AG04449 (cell line): Measurements from ENCODE around the gene SDK1.

Experiments
- CTCF ChIA-PET: fragments of 350-600 bp; formaldehyde crosslinking; extraction: SDS; loops from one replicate; lab custom pipeline; 2021; ENCODE audit warnings: antibody characterized with exemption; lab: Yijun Ruan, JAX
- POLR2A ChIA-PET: fragments of 400-600, 350-600 bp; formaldehyde crosslinking; extraction: SDS; loops from one replicate; lab custom pipeline; 2020; ENCODE audit warnings: antibody characterized with exemption, inconsistent platforms; lab: Yijun Ruan, JAX
- DNase-seq: peaks from one replicate; pipeline ENCODE4 v3.0.0-alpha.2; 2010; ENCODE audit warnings: low read depth, low spot score
- H3K4me3 ChIP-seq: 2 replicates; pipeline ENCODE4 v1.5.1; 2011; ENCODE audit warnings: low read depth, mild to moderate bottlenecking, control low read depth, low read length
- CTCF ChIP-seq: IDR thresholded peaks from one replicate; pipeline ENCODE4 v1.5.1; 2011; ENCODE audit warnings: mild to moderate bottlenecking, moderate library complexity, low read length, control low read depth, inconsistent platforms; ENCODE audit not compliant: insufficient read depth; ENCODE audit errors: missing control alignments

The SDK1 gene

DNA sequence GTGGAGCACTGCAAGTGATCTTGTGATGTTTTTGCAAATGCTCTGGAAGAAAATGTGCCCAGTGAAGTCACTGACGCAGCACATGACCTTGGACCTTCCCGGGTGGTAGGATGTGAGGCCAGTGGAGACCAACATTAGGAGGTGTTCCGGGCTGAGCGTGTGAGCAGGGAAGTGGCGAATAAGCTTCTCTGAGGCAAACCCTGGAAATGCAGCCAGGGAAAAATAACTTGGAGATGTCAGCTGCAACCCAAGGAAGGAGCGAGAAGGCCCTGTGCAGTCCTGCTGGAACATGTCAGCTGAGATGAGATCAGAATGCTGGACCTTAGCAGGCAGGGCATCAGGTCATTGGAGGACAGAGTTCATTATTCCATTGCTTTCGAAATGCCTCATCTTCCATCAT is 18.6 kb upstream of the SDK1 start:
- no peak overlapping the region for H3K4me3 ChIP-seq
- DNase-seq: no peak
- TF ChIP-seq CTCF: no peak
- ChIA-PET POLR2A (no interaction called here), CTCF (no interaction called here)

DNA sequence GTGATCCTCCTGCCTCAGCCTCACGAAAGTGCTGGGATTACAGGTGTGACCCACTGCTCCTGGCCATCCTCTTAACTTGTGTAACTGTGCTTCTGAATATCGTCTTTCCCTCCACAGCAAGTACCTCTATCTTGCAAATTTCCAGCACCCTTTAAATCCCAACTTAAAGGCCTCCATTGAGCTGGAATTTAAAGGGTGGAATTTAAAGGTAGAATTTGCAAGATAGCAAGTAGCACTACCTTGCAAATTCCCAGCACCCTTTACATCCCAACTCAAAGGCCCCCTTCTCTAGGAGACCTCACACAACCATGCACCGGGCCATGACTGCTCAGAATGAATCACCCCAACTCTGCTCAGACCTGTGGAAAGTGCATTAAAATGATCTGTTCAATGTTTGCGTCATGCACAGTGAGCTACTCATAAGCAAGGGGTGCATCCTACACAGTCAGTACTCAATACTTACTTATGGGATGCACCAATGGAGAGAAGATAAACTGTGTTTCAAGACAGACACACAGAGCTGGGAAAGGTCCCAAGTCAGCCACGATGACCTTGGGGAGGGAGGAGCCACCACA is 17.8 kb upstream of the SDK1 start:
- no peak for DNase-seq
- CTCF ChIA-PET: no interaction called here
- POLR2A ChIA-PET: no interaction called here
- H3K4me3 ChIP-seq: no peak overlapping the region
- no peak for TF ChIP-seq CTCF

DNA sequence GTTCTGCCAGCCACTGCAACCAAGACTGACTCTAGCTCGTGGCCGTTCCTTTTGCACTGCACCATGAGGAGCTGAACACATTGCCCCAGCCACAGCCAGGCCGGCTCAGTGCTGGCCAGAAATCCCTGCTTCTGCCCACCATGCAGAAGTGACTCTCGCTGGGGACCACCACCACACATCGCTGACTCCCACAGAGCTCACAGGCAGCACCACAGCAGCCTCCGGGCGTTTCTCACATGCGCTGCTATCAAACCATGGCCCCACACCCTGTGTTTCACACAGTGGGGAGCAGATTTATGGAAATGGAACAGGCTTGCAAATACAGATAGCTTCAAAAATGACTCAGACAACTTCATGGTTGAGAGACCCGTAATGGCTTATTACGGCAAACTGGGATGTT is 15.4 kb upstream of the SDK1 start:
- no peak for DNase-seq
- CTCF ChIA-PET: no interaction called here
- no peak overlapping the region for H3K4me3 ChIP-seq
- no peak for TF ChIP-seq CTCF
- POLR2A ChIA-PET: no interaction called here

GRCh38 chr7:3289996-3290395 is 11.1 kb upstream of the SDK1 start:
- ChIA-PET CTCF (no interaction called here), POLR2A (no interaction called here)
- H3K4me3 ChIP-seq: no peak overlapping the region
- no peak for DNase-seq
- TF ChIP-seq CTCF: no peak

GRCh38 chr7:3292694-3293093 is 8.4 kb upstream of the SDK1 start:
- H3K4me3 ChIP-seq: no peak overlapping the region
- ChIA-PET CTCF (no interaction called here), POLR2A (no interaction called here)
- DNase-seq: no peak
- no peak for TF ChIP-seq CTCF

- ChIA-PET POLR2A (no interaction called here), CTCF (interaction anchor here (1.8 kb wide), 1 partner anchor 13 kb away, joined by 4 read pairs; no protein-coding TSS in a partner anchor)
- H3K4me3 ChIP-seq: no peak overlapping the region
- DNase-seq: no peak
- no peak for TF ChIP-seq CTCF
These were observed 6.5 kb upstream of the SDK1 start for GRCh38 chr7:3294432-3295100.
